ENCODE measurements around the gene TOMM7. TPM values are rescaled to one million over a fixed set of nuclear protein-coding genes. Genes with fewer than 3 reads are reported as not detected.

The TOMM7 gene
- total and polyA plus RNA-seq, 12 donors, result 149 to 532 (median 523) TPM

GRCh38 chr7:22819476-22819875, 3.2 kb downstream of the TOMM7 start:
- intact Hi-C loops (cut with DNase I), result no loop called here
- H3K4me3 ChIP-seq, result no peak overlapping the region
- H3K36me3 ChIP-seq, result peaks cover 0 to 40% (median 11%) of the 10 kb centered on the region in 9 donors
- peaks cover 0 to 51% (median 33%) of the 10 kb centered on the region in 9 donors for H3K4me1 ChIP-seq
- 96 to 97% methylated on average over 4 of the region's 4 CpGs for WGBS, 2 donors
- no peak overlapping the region for H3K27ac ChIP-seq
- TF ChIP-seq, protein P1, sequence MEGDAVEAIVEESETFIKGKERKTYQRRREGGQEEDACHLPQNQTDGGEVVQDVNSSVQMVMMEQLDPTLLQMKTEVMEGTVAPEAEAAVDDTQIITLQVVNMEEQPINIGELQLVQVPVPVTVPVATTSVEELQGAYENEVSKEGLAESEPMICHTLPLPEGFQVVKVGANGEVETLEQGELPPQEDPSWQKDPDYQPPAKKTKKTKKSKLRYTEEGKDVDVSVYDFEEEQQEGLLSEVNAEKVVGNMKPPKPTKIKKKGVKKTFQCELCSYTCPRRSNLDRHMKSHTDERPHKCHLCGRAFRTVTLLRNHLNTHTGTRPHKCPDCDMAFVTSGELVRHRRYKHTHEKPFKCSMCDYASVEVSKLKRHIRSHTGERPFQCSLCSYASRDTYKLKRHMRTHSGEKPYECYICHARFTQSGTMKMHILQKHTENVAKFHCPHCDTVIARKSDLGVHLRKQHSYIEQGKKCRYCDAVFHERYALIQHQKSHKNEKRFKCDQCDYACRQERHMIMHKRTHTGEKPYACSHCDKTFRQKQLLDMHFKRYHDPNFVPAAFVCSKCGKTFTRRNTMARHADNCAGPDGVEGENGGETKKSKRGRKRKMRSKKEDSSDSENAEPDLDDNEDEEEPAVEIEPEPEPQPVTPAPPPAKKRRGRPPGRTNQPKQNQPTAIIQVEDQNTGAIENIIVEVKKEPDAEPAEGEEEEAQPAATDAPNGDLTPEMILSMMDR (IDR thresholded peaks at IDR 0.05), result no peak
- no peak for ATAC-seq
- peaks cover 0 to 9% (median 0%) of the 10 kb centered on the region in 7 donors for H3K27me3 ChIP-seq
- DNase-seq, result no peak
- H3K9me3 ChIP-seq, result no peaks in the 10 kb centered on the region

DNA sequence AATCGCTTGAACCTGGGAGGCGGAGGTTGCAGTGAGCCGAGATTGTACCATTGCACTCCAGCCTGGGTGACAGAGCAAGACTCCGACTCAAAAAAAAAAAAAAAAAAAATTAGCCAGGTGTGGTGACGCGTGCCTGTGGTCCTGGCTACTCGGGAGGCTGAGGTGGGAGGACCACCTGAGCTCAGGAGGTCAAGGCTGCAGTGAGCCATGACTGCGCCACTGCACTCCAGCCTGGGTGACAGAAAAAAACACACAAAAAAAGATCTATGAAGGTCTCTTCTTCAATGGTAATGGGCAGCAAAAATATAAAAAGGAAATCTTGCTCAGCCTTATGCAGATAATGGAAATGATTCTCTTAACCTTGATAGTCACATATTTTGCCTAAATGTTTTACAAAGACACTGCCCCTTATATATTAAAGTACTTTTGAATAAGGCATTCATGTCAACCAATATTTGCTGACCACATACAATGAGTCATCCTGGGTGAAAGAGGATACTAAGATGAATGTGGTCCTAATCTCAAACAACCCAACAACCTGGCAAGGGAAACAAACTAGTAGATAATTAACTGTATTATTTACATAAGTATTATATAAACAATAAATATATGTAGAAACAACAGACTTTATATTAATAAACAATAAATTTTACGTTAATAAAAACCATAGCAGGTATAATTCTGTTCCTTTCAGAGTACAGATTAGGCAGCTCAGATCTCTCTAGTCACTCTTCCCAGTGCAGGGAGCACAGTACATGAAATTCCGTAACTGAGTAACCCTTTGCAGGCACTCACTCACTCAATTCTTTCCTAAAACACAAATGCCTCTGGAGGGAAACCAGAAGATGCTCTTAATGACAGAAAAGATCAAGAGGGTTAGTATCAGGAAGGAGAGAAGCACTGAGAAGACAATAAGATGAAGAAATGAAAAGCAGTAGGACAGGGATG, 8.1 kb downstream of the TOMM7 start:
- Histone ChIP-seq H3K4me1 (peaks cover 0 to 23% (median 4%) of the 10 kb centered on the region in 9 donors), H3K36me3 (peaks cover 0 to 76% (median 12%) of the 10 kb centered on the region in 9 donors), H3K27ac (no peak overlapping the region), H3K9me3 (no peaks in the 10 kb centered on the region), H3K27me3 (no peaks in the 10 kb centered on the region), H3K4me3 (no peak overlapping the region)
- DNase-seq (no peak), ATAC-seq (no peak)
- TF ChIP-seq, protein P1 (IDR thresholded peaks at IDR 0.05), result no peak
- WGBS, 2 donors, result 89 to 93% methylated on average over 9 to 10 of the region's 10 CpGs
- intact Hi-C loops (cut with DNase I), result no loop called here

DNA sequence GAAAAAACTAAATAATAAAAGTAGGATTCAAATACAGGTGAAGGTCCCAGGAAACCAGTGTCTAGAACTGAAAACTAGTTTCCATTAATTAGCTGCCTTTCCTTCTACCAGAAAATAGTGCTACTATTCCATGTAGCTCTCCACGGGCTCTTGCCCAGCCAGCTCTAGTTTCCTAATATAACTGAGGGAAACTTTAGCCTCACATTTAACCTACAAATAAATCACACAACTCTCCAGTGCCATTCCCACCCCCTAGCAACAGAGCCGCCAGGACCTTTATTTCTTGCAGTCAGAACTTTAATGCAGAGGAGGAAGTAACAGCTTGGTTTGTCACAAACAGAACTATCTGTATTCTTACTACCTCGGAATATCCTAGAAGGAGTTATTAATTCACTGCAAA, 10.3 kb downstream of the TOMM7 start:
- 67 to 82% methylated on average over 3 of the region's 3 CpGs for WGBS, 2 donors
- Histone ChIP-seq H3K27me3 (no peaks in the 10 kb centered on the region), H3K4me3 (no peak overlapping the region), H3K4me1 (peaks cover 0 to 12% (median 0%) of the 10 kb centered on the region in 9 donors), H3K27ac (peak overlapping the region in 3 of 10 donors; percentile 1 to 49 (median 35)), H3K9me3 (no peaks in the 10 kb centered on the region), H3K36me3 (peaks cover 0 to 68% (median 12%) of the 10 kb centered on the region in 9 donors)
- TF ChIP-seq, protein P1 (IDR thresholded peaks at IDR 0.05), result no peak
- intact Hi-C loops (cut with DNase I), result no loop called here
- ATAC-seq (peak in 4 of 8 donors; percentile 17 to 76 (median 55)), DNase-seq (no peak)

- 89% methylated on average over 4 of the region's 4 CpGs for WGBS, 2 donors
- TF ChIP-seq, protein P1 (IDR thresholded peaks at IDR 0.05), result no peak
- Histone ChIP-seq H3K36me3 (peaks cover 0 to 62% (median 10%) of the 10 kb centered on the region in 9 donors), H3K27ac (peak overlapping the region in 2 of 10 donors; percentile 35 to 49), H3K4me3 (no peak overlapping the region), H3K9me3 (no peaks in the 10 kb centered on the region), H3K27me3 (no peaks in the 10 kb centered on the region), H3K4me1 (peaks cover 0 to 7% (median 0%) of the 10 kb centered on the region in 9 donors)
- no peak for ATAC-seq
- intact Hi-C loops (cut with DNase I), result no loop called here
- no peak for DNase-seq
These were observed 10.8 kb downstream of the TOMM7 start for GRCh38 chr7:22811746-22812280.

Measured in heart right ventricle (tissue), 16 donors.